Measurements from ENCODE around the gene ZNF80.
A peak's percentile ranks its signal among the peaks of the same experiment; 100 is the strongest.
"Not testable (repeated sequence)": the region's sequence is repeated elsewhere in the genome, so short reads cannot be mapped to it uniquely, and the experiment has no call there.

ZNF80 gene

GRCh38 chr3:114237478-114237877 lies at the start of gene ZNF80:
Gene ZNF80 (minus strand): TSS chr3:114237578. CDS start chr3:114237074, 504 bp downstream.
- not testable (repeated sequence) for DNase-seq

GRCh38 chr3:114286266-114286665 lies 48.9 kb upstream of the ZNF80 start:
- DNase-seq: no peak

- no peak for DNase-seq
These were observed 48.4 kb upstream of the ZNF80 start for GRCh38 chr3:114285648-114286230.

GRCh38 chr3:114284644-114285043 lies 47.3 kb upstream of the ZNF80 start:
- DNase-seq: no peak

- DNase-seq: not testable (repeated sequence)
These were observed 39.5 kb upstream of the ZNF80 start for GRCh38 chr3:114276856-114277255.

GRCh38 chr3:114274929-114275328 lies 37.6 kb upstream of the ZNF80 start:
- DNase-seq: no peak

- DNase-seq: no peak
These were observed 34.9 kb upstream of the ZNF80 start for GRCh38 chr3:114272271-114272670.

- DNase-seq: no peak
These were observed 32.6 kb upstream of the ZNF80 start for GRCh38 chr3:114270019-114270418.

- DNase-seq: no peak
These were observed 22.8 kb upstream of the ZNF80 start for GRCh38 chr3:114260152-114260551.

- no peak for DNase-seq
These were observed 22.2 kb upstream of the ZNF80 start for GRCh38 chr3:114259566-114259965.

- no peak for DNase-seq
These were observed 16.1 kb upstream of the ZNF80 start for GRCh38 chr3:114253505-114253904.

GRCh38 chr3:114252954-114253353 lies 15.6 kb upstream of the ZNF80 start:
- DNase-seq: no peak

GRCh38 chr3:114242947-114243346 lies 5.6 kb upstream of the ZNF80 start:
- DNase-seq: no peak

- DNase-seq: no peak
These were observed 3.9 kb upstream of the ZNF80 start for GRCh38 chr3:114241262-114241661.

- DNase-seq: not testable (repeated sequence)
These were observed 888 bp upstream of the ZNF80 start for GRCh38 chr3:114238146-114238785.

GRCh38 chr3:114235431-114235830 lies 1.9 kb downstream of the ZNF80 start:
- DNase-seq: no peak

GRCh38 chr3:114234745-114235144 lies 2.6 kb downstream of the ZNF80 start:
- no peak for DNase-seq

GRCh38 chr3:114231616-114232015 lies 5.8 kb downstream of the ZNF80 start:
- no peak for DNase-seq

- no peak for DNase-seq
These were observed 10.3 kb downstream of the ZNF80 start for GRCh38 chr3:114227076-114227475.

GRCh38 chr3:114226313-114226712 lies 11.1 kb downstream of the ZNF80 start:
- no peak for DNase-seq

- DNase-seq: no peak
These were observed 14.2 kb downstream of the ZNF80 start for GRCh38 chr3:114223143-114223542.

- no peak for DNase-seq
These were observed 15.5 kb downstream of the ZNF80 start for GRCh38 chr3:114221881-114222264.

GRCh38 chr3:114221165-114221880 lies 16.1 kb downstream of the ZNF80 start:
- DNase-seq: peak; percentile 60

- no peak for DNase-seq
These were observed 17.6 kb downstream of the ZNF80 start for GRCh38 chr3:114219741-114220140.
